HG03196 (cell line): ENCODE results near the gene SREK1IP1.
"Not testable (repeated sequence)": the region's sequence is repeated elsewhere in the genome, so short reads cannot be mapped to it uniquely, and the experiment has no call there.

ENCODE experiments used
- ATAC-seq: cut with Tn5 transposase; IDR thresholded peaks from one replicate; pipeline ENCODE4 v1.9.1; 2021; ENCODE audit not compliant: unreplicated experiment

SREK1IP1 gene

GRCh38 chr5:64765804-64766504 lies 2.5 kb downstream of the SREK1IP1 start:
- ATAC-seq, result no peak

- no peak for ATAC-seq
Measured at GRCh38 chr5:64763948-64764503, 4.5 kb downstream of the SREK1IP1 start.

- no peak for ATAC-seq
Measured at GRCh38 chr5:64759960-64760660, 8.4 kb downstream of the SREK1IP1 start.

GRCh38 chr5:64758901-64759300 lies 9.6 kb downstream of the SREK1IP1 start:
- no peak for ATAC-seq

GRCh38 chr5:64754066-64754465 lies 14.4 kb downstream of the SREK1IP1 start:
- no peak for ATAC-seq

- ATAC-seq, result no peak
Measured at GRCh38 chr5:64749385-64749784, 19.1 kb downstream of the SREK1IP1 start.

GRCh38 chr5:64746446-64746845 lies 22.0 kb downstream of the SREK1IP1 start:
- ATAC-seq, result no peak

- ATAC-seq, result no peak
Measured at GRCh38 chr5:64744914-64745313, 23.6 kb downstream of the SREK1IP1 start.

- no peak for ATAC-seq
Measured at GRCh38 chr5:64742821-64743220, 25.7 kb downstream of the SREK1IP1 start.

GRCh38 chr5:64742411-64742810 lies 26.1 kb downstream of the SREK1IP1 start:
- ATAC-seq, result no peak

GRCh38 chr5:64727150-64727549 lies 41.3 kb downstream of the SREK1IP1 start:
- no peak for ATAC-seq

- no peak for ATAC-seq
Measured at GRCh38 chr5:64722588-64722987, 45.9 kb downstream of the SREK1IP1 start.

- not testable (repeated sequence) for ATAC-seq
Measured at GRCh38 chr5:64714495-64714894, 54.0 kb downstream of the SREK1IP1 start.

- no peak for ATAC-seq
Measured at GRCh38 chr5:64707191-64707590, 61.3 kb downstream of the SREK1IP1 start.

GRCh38 chr5:64706074-64706473 lies 62.4 kb downstream of the SREK1IP1 start:
- not testable (repeated sequence) for ATAC-seq

- no peak for ATAC-seq
Measured at GRCh38 chr5:64700765-64701164, 67.7 kb downstream of the SREK1IP1 start.

GRCh38 chr5:64696414-64696813 lies 72.1 kb downstream of the SREK1IP1 start:
- ATAC-seq, result not testable (repeated sequence)

- no peak for ATAC-seq
Measured at GRCh38 chr5:64693636-64694035, 74.9 kb downstream of the SREK1IP1 start.

GRCh38 chr5:64691291-64691690 lies 77.2 kb downstream of the SREK1IP1 start:
- ATAC-seq, result no peak

- ATAC-seq, result no peak
Measured at GRCh38 chr5:64690417-64691151, 77.9 kb downstream of the SREK1IP1 start, which contains the start of gene SHISAL2B. SHISAL2B (plus strand) TSS chr5:64690503; CDS start chr5:64690624, 121 bp downstream.

GRCh38 chr5:64690104-64690416 lies 78.4 kb downstream of the SREK1IP1 start:
- ATAC-seq, result no peak

- no peak for ATAC-seq
Measured at GRCh38 chr5:64688965-64689364, 79.5 kb downstream of the SREK1IP1 start.
